Endodermal cell (in vitro differentiated cells): ENCODE results near the gene ATP10A. TPM values are rescaled to one million over a fixed set of nuclear protein-coding genes. Genes with fewer than 3 reads are reported as not detected.
A peak's percentile ranks its signal among the peaks of the same experiment; 100 is the strongest.

Source experiments
- DNase-seq: peaks from one replicate; pipeline ENCODE4 v3.0.0-alpha.2; 2017
- H3K27ac ChIP-seq: 2 replicates; pipeline ENCODE4 v1.5.1; 2013; ENCODE audit warnings: mild to moderate bottlenecking, low read depth, low read length, moderate library complexity
- H3K27me3 ChIP-seq: 2 replicates; pipeline ENCODE4 v1.6.1; 2013; ENCODE audit warnings: mild to moderate bottlenecking, low read length, moderate library complexity; ENCODE audit not compliant: insufficient read depth, control insufficient read depth, poor library complexity, severe bottlenecking
- H3K36me3 ChIP-seq: 2 replicates; pipeline ENCODE4 v1.7.0; 2013; ENCODE audit warnings: mild to moderate bottlenecking, low read length, moderate library complexity; ENCODE audit not compliant: control insufficient read depth, insufficient read depth
- H3K4me1 ChIP-seq: one replicate; pipeline ENCODE4 v1.7.0; 2013; ENCODE audit warnings: low read length; ENCODE audit not compliant: control insufficient read depth, insufficient read depth
- H3K4me3 ChIP-seq: 2 replicates; pipeline ENCODE4 v1.5.1; 2013; ENCODE audit warnings: mild to moderate bottlenecking, low read length, moderate library complexity
- H3K9ac ChIP-seq: 2 replicates; pipeline ENCODE4 v1.6.1; 2013; ENCODE audit warnings: mild to moderate bottlenecking, low read length, moderate library complexity; ENCODE audit not compliant: poor library complexity, severe bottlenecking; ENCODE audit errors: extremely low read depth
- H3K9me3 ChIP-seq: 2 replicates; pipeline ENCODE4 v1.6.1; 2013; ENCODE audit warnings: mild to moderate bottlenecking, low read length, moderate library complexity; ENCODE audit not compliant: control insufficient read depth
- H3K27ac Mint-ChIP-seq: 2 replicates; pipeline ENCODE4 v1.8.0; 2020; ENCODE audit warnings: mixed read lengths
- H3K27me3 Mint-ChIP-seq: 2 replicates; pipeline ENCODE4 v1.8.0; 2021; ENCODE audit warnings: mild to moderate bottlenecking, mixed read lengths; ENCODE audit not compliant: insufficient read depth
- H3K36me3 Mint-ChIP-seq: 2 replicates; pipeline ENCODE4 v1.8.0; 2020; ENCODE audit warnings: low read depth, mixed read lengths
- H3K4me1 Mint-ChIP-seq: 2 replicates; pipeline ENCODE4 v1.8.0; 2020; ENCODE audit warnings: mixed read lengths
- H3K4me3 Mint-ChIP-seq: 2 replicates; pipeline ENCODE4 v1.8.0; 2020; ENCODE audit warnings: mild to moderate bottlenecking, moderate library complexity, mixed read lengths
- H3K9me3 Mint-ChIP-seq: 2 replicates; pipeline ENCODE4 v1.8.0; 2020; ENCODE audit warnings: mild to moderate bottlenecking, mixed read lengths
- CTCF ChIP-seq: fragments of 200-600 bp; sonication (generic); conservative IDR thresholded peaks from 2 replicates; pipeline ENCODE4 v1.5.0; 2021; ENCODE audit warnings: antibody characterized with exemption, mild to moderate bottlenecking
- WGBS, 2 experiments: methylation state at CpG; one replicate each; pipeline versions ENCODE4 v1.1.5 to v1.1.7; 2013; ENCODE audit warnings: missing lambda C conversion rate in 2 of 2, mixed read lengths in 1 of 2; ENCODE audit not compliant: insufficient coverage in 1 of 2, insufficient read length in 1 of 2; 5-methylcytosine and 5-hydroxymethylcytosine counted together
- total RNA-seq, 2 donors: library from RNA; stranded (reverse); fragmentation: NEBNext Ultra II Directional in 1 of 2; extraction: Animal tissue kit (Norgen Biotek cat#: 25700) in 1 of 2; gene quantifications; 2 replicates in 1 of 2; 3 replicates in 1 of 2; pipeline ENCODE4 v1.2.1, GENCODE V29; 2021

Gene ATP10A
- total RNA-seq, 2 donors from 2014 or later, result 0.04 to 1.2 TPM

GRCh38 chr15:25700916-25701315 is 162.2 kb downstream of the ATP10A start:
- peak; percentile 20 for DNase-seq

DNA sequence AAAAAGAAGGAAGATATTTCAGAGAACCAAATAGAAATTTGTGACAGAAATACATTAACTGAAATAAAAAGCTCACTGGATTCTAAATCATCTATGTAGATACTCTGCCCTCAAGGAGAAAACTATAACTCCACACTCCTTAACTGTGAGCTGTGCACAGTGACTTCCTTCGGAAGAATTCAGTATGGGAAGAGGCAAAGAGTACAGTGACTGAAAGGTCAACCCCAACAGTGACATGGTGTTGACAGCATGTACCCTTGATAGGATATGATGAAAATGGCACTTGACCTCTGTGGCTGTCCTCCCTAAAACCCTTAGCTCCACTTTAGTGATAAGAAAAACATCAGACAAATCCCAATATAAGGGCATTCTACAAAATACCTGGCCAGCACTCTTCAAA is 165.5 kb downstream of the ATP10A start:
- no peak overlapping the region for H3K4me3 Mint-ChIP-seq
- no peak for TF ChIP-seq CTCF
- peaks cover 3% of the 10 kb centered on the region for H3K27me3 Mint-ChIP-seq
- Histone ChIP-seq H3K36me3 (no peaks in the 10 kb centered on the region), H3K4me3 (no peak overlapping the region), H3K27ac (no peak overlapping the region), H3K27me3 (no peaks in the 10 kb centered on the region), H3K9me3 (no peaks in the 10 kb centered on the region), H3K9ac (no peak overlapping the region), H3K4me1 (no peaks in the 10 kb centered on the region)
- no peaks in the 10 kb centered on the region for H3K36me3 Mint-ChIP-seq
- no peaks in the 10 kb centered on the region for H3K9me3 Mint-ChIP-seq
- H3K4me1 Mint-ChIP-seq, result no peaks in the 10 kb centered on the region
- 96% methylated on average over 1 of the region's 1 CpG; no CpG with 5 or more reads in 1 of the 2 experiments for WGBS, 2 experiments
- DNase-seq, result no peak
- no peak overlapping the region for H3K27ac Mint-ChIP-seq

More at GRCh38 chr15:25700916-25701315, 162.2 kb downstream of the ATP10A start:
- Histone ChIP-seq H3K27me3 (no peaks in the 10 kb centered on the region), H3K9ac (no peak overlapping the region), H3K4me3 (no peak overlapping the region), H3K36me3 (no peaks in the 10 kb centered on the region), H3K9me3 (no peaks in the 10 kb centered on the region), H3K4me1 (no peaks in the 10 kb centered on the region), H3K27ac (no peak overlapping the region)
- Mint-ChIP-seq H3K9me3 (no peaks in the 10 kb centered on the region), H3K4me3 (no peak overlapping the region), H3K4me1 (no peaks in the 10 kb centered on the region), H3K27ac (no peak overlapping the region), H3K36me3 (no peaks in the 10 kb centered on the region), H3K27me3 (peaks cover 3% of the 10 kb centered on the region)
- TF ChIP-seq CTCF, result no peak
- 92 to 94% methylated on average over 4 to 7 of the region's 7 CpGs for WGBS, 2 experiments

- WGBS, 2 experiments, result 73 to 91% methylated on average over 7 to 17 of the region's 17 CpGs
- H3K4me3 Mint-ChIP-seq, result no peak overlapping the region
Measured at GRCh38 chr15:25695875-25696760, 167.0 kb downstream of the ATP10A start.

More at GRCh38 chr15:25695875-25696760, 167.0 kb downstream of the ATP10A start:
- no peak for DNase-seq
- peak overlapping the region; percentile 3 for H3K27ac ChIP-seq
- no peaks in the 10 kb centered on the region for H3K4me1 ChIP-seq
- no peak overlapping the region for H3K9ac ChIP-seq
- TF ChIP-seq CTCF, result no peak
- Mint-ChIP-seq H3K4me1 (no peaks in the 10 kb centered on the region), H3K9me3 (no peaks in the 10 kb centered on the region), H3K27ac (no peak overlapping the region), H3K36me3 (no peaks in the 10 kb centered on the region), H3K27me3 (peaks cover 5% of the 10 kb centered on the region)
- H3K27me3 ChIP-seq, result no peaks in the 10 kb centered on the region
- no peaks in the 10 kb centered on the region for H3K36me3 ChIP-seq
- H3K9me3 ChIP-seq, result no peaks in the 10 kb centered on the region
- no peak overlapping the region for H3K4me3 ChIP-seq
